HPDE6-E6E7 (cell line): ENCODE results near the gene PRH2.

Experiments
- DNase-seq: peaks from one replicate; pipeline ENCODE4 v3.0.0; 2011; ENCODE audit warnings: missing footprints; ENCODE audit errors: extremely low spot score

PRH2 gene

DNA sequence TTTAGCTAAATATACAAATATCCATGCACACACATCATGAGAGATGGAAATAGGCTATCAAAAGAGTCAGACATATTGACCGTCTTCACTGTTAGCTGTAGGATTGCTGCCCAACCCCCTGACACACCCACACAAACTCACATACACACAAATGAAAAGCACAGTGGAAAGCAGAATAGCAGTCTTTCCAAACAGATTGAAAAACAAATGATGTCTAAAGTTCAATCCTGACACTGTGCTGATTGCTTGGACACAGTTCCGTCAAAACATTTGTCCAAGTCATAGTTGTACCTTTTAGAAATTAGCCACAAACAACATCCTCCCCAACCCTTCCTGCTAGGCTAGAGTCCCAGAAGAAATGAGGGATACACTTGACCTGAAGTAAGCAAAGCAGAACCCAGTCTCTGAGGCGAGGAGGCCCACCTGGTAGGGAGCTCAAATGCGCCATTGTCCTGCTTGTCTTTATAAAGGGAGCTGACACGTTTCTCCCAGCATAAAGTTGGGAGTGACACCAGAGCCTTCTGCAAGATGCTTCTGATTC, at the start of gene PRH2:
TSS of gene PRH2 (plus strand) at position 491 of the 541 bp plus-strand sequence. CDS start at position 529, 38 bp downstream.
- no peak for DNase-seq

DNA sequence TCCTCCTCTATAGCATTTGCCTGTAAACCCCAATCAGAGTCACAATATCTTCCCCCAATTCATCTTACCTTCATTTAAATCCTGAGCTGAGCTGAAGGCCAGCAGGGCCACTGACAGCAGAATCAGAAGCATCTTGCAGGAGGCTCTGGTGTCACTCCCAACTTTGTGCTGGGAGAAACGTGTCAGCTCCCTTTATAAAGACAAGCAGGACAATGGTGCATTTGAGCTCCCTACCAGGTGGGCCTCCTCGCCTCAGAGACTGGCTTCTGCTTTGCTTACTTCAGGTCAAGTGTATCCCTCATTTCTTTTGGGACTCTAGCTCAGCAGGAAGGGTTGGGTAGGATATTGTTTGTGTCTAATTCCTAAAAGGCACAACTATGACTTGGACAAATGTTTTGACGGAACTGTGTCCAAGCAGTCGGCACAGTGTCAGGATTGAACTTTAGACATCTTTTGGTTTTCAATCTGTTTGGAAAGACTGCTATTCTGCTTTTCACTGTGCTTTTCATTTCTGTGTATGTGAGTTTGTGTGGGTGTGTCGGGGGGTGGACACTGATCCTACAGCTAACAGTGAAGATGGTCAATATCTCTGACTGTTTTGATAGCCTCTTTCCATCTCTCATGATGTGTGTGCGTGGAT, 44.8 kb upstream of the PRH2 start, which contains the start of gene PRH1:
TSS of gene PRH1 (minus strand) at position 170 of the 640 bp plus-strand sequence. CDS start at position 132, 38 bp downstream.
- DNase-seq, result no peak

DNA sequence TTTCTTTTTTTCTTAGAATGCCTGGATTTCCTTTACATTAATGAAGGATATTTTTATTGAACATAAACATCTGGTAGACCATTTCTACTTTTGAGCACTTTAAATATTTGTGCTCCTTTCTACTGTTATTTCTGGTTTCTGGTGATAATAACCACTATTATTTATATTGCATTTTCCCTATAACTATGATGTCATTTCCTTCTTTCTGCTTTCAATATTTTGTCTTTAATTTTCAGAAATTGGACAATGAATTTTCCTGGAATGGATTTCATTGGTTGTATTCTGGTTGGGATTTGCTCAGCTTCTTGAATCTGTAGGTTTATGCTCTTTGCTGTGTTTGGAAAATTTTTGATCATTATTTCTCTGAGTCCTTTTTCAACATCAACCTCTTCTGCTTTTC, 39.8 kb upstream of the PRH2 start:
- no peak for DNase-seq

DNA sequence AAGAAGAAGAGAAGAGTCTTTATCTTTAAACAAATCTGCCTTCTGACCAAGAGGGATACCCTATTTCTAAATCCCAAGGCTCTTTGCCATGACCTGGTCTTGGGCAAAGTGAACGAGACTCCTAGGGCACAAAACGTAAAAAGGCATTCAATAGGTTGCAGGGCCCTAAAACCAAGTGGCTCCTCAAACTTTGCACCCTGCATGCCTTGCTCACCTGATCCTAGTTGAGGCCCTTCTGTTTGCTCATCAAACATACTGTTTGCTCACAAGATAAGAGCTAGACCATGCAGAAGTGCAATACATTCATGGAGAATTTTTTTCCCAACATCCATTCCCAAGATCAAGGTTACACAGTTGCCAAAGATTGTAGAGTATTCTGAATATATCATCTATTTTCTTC, 37.1 kb upstream of the PRH2 start:
- DNase-seq, result no peak

DNA sequence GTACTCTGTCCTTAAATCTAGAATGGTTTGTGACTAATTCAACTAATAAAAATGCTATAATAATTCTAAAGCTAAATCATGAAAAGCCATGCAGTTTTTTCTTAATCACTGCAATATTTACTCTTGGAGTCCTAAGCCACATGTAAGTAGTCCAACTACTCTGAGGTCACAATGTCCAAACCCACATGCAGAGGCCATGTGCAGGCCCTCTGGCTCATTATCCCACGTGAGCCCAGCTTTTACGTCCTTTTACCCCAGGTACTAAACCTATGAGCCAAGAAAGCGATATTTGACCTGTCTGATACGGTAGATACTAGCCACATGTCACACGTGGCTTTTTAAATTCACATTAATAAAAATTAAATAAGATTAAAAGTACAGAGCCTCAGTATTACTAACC, 32.2 kb upstream of the PRH2 start:
- DNase-seq, result no peak

DNA sequence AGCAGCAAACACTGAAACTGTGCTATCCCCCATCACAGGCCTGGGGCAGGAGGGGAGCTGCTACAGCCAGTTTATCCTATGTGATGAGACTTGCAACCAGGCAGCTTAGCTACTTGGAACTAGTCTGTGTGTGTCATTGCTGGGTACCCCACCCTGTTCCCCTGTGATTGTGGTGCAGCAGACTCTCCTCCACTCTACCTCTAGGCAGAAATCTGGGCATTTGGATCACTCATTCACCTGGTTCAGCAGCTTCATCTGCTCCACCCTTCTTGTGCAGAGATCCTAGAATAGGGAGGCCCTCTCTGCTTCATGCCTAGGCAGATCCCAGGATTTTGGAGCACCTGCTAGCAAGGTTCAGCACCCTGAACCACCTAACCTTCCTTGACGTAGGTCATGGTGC, 28.5 kb upstream of the PRH2 start:
- no peak for DNase-seq

DNA sequence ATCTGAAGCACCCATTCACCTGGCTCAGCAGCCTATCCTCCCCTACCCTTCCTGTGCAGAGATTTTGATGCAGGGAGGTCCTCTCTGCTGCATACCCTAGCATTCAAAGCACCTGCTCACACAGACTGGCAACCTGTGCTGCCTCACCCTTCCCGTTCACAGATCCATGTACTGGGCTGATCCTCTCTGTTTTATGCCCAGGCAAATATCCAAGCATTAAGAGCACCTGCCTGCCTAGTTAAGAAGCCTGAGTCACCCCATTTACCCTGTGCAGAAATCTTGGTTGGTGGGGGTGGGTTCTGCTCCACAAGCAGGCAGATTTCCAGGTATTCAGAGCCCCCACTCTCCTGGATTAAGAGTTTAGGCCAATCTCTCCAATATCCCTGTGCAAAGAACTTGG, 28.1 kb upstream of the PRH2 start:
- no peak for DNase-seq

DNA sequence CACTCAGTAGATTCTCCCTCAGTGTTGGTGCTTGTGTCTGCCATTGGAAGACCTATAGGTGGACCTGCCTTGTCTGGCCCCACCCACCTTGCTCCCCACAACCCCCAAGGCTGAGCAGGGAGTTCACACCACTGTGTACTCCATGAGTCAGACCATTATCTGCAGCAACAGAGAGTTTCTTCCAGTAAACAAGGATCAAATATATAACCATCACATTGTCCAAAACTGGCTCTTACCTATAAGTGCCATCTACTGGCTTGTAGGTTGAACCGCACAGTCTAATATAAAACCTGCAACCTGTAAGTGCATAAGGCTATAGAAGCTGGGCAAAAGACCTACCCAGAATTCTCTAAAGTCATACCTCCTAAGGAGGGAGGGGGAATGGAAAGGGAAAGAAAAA, 27.6 kb upstream of the PRH2 start:
- DNase-seq, result no peak

DNA sequence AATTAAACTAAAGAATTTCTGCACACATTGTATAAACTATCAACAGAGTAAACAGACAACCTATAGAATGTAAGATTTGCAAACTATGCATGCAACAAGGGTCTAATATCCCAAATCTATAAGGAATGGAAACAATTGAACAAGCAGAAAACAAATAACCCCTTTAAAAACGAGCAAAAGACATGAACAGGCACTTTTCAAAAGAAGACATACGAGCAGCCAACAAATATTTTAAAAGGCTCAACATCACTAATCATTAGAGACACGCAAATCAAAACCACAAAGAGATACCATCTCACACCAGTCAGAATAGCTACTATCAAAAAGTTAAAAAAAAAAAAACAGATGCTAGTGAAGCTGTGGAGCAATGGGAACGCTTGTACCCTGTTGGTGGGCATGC, 24.4 kb upstream of the PRH2 start:
- no peak for DNase-seq

DNA sequence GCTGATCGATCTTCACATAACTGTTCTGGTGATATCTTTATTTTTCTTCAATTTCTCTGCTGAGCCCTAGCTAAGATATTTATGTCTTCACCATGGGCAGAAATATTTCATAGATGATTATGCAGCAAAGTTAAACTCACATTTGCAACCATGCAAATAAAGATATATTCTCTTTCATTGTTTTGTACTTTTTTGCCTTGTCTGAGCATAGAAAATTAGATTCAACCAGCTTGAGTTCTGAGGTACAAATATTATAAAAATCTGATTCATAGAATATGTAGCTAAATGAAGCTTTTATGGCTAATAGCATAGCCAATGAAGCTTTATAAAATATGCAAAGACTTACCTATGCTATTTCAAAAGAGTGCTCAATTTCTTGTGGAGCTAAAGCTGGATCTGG, 19.6 kb upstream of the PRH2 start, which contains the start of gene TAS2R13:
TSS of gene TAS2R13 (minus strand) at position 101 of the 400 bp plus-strand sequence. CDS start 264 bp downstream, outside the sequence.
- no peak for DNase-seq

DNA sequence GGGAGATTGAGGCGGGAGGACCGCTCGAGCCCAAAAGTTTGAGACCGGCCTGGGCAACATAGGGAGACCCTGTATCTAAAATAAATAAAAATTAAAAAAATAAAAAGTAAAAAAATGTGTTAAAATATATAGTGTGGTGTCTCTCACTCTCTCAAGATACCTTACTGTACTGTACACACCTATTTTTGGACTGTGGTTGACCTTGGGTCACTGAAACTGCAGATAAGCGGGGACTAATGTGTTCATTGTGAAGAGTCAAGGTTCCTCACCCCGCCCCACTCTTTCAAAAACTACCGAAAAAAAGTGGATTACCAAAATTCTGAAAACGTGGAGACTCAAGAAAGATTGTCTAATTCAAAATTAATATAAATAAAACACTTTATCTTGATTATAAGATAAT, 18.7 kb upstream of the PRH2 start:
- DNase-seq, result no peak

DNA sequence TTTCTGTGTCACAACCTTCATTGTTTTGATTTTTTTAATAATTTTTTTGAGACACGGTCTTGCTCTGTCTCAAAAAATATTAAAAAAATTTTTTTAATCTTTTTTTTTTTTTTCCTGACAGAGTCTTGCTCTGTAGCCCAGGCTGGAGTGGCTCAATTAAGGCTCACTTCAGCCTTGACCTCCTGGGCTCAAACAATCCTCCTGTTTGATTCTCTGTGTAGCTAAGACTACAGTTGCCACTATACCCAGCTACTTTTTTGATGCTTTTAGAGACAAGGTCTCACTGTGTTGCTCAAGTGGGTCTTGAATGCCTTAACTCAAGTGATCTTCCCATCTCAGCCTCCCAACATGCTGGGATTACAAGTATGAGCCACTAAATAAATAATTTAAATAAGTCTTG, 9.2 kb upstream of the PRH2 start:
- DNase-seq, result no peak

DNA sequence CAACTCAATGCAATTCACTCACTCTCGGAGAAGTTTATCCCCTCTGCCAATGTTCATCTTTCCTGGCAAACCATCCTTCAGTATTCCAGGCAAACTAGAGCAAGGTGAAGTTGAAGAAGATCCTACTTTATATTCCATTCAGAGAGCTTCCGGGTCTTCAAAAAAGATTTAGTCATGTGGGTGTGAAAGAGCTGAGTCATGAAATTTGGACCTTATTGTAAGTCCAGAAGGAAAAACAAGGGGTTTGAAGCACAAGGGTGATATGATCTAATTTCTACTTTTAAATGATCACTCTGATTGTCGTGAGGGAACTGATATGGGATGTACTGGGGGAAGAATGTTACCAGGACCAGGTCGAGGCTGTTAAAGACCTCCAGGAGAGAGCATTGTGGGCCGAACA, 2.8 kb upstream of the PRH2 start:
- DNase-seq, result no peak

DNA sequence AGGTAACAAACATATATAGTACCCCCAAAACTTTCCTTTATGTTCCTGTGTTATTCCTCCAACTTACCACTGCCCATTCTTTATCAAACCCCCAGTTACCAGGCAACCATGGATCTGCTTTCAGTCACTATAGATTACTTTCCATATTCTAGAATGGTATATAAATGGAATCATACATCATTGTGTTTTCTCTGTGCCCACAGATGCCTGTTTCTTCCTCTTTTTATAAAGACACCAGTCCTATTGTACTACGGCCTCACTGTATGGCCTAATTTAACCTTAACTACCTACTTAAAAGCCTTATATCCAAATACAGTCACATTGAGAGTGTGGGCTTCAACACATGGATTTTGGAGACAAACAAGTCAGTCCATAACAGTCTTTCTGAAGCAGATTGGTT, 7.5 kb downstream of the PRH2 start:
- no peak for DNase-seq

DNA sequence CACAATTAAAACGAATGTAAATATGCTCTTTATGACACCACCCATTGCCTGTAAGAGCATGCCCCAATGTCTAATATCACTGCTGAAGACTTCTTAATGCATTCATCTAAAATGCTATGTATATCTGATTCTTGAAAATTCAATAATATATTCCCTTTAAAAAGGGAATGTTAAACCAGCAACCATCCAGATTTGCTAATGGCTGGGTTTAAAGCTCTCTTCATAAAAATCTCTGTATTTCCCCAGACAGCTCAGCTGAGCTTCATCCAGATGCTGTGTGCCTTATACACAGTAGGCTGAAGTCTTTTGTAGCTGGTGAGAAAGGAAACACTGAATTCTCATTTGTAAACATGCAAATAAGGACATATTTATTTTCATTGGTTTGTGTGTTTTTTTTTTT, 10.1 kb downstream of the PRH2 start, which contains the start of gene TAS2R14:
TSS of gene TAS2R14 (minus strand) at position 101 of the 400 bp plus-strand sequence. CDS start at position 45, 56 bp downstream.
- DNase-seq, result no peak

DNA sequence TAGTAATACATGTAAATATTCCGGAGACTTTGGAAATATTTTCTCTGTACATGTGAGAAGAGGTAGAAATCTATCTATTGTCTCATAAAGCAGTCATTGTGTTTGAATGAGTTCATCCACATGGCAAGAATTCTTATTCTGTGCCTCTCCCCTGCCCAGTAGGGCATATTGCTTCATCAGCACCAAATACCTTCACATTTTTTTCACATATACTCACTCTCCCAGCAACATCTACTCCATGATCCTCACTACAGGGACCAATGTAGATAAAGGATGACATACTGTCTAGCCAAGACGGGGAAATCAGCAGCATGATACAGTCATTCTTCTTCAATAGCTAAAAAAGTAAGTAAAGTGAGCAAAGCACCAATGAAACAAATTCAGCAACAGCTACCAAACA, 11.4 kb downstream of the PRH2 start:
- DNase-seq, result peak; percentile 50

DNA sequence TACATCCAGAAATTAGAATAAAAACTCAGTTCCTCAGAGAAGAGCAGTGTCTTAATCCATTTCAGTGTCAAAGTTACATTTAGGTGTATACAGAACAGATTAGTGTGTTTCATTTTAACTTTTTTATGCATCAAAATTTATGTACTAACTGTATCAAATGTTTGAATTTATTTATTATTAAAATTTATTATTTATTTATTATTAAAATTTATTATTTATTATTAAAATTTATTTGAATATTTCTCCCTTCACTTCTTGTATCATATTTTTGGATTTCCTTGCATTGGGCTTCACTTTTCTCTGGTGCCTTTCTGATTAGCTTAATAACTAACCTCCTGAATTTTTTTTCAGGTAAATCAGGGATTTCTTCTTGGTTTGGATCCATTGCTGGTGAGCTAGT, 12.3 kb downstream of the PRH2 start:
- no peak for DNase-seq

DNA sequence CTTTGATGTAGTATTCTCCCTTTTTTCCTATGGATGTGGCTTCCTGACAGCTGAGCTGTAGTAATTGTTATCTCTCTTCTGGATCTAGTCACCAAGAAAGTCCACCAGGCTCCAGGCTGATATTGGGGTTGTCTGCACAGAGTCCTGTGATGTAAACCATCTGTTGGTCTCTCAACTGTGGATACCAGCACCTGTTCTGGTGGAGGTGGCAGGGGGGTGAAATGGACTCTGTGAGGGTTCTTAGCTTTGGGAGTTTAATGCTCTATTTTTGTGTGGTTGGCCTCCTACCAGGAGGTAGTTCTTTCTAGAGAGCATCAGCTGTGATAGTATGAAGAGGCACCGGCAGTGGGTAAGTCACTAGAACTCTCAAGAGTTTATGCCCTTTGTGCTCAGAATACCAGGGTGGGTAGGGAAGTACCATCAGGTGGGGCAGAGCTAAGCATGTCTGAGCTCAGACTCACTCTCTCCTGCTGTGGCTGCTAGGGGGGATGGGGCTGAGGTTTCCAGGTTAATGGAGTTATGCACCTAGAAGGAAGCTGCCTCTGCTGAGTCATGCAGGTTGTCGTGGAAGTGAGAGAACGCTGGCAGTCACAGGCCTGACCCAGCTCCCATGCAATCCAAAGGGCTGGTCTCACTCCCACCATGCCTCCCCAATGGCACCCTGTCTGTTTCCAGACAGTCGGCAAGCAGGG, 13.0 kb downstream of the PRH2 start:
- DNase-seq, result peak; percentile 51

DNA sequence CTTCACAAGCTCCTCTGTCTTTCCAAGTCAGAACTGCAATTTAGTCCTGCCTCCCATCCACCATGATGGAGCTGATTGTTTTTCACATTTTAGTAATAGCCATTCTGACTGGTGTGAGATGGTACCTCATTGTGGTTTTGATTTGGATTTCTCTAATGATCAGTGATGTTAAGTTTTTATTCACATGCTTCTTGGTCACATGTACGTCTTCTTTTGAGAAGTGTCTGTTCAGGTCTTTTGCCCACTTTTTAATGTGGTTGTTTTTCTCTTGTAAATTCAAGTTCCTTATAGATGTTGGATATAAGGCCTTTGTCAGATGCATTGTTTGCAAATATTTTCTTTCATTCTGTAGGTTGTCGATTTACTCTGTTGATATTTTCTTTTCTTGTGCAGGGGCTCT, 14.1 kb downstream of the PRH2 start:
- no peak for DNase-seq

DNA sequence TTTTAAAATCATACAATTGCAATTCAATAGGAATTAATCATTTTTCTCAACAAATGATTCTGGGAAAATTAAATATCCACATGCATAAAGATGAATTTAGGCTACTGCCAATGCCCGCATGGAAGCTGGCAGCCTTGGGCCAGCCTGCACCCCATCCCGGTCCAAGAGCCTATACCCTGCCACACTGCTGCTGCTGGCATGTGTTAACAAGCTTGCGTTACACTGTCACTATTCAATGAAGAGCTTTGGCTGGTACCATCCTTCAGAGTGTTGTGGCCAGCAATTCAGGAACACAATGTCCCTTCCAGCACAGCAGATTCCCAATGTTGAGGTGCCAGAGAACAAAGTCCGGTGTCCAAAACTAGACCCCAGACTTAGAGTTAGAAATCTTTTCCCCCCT, 23.6 kb downstream of the PRH2 start:
- no peak for DNase-seq

DNA sequence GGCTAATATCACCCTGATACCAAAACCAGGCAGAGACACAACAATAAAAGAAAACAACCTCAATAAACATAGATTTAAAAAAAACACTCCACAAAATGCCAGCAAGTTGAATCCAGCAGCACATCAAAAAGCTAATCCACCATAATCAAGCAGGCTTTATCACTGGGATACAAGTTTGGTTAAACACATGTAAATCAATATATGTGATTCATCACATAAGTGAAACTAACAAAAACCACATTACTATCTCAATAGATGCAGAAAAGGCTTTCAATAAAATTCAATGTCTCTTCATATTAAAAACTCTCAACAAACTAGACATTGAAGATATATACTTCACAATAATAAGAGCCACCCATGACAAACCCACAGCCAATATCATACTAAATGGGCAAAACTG, 27.0 kb downstream of the PRH2 start:
- DNase-seq, result no peak

DNA sequence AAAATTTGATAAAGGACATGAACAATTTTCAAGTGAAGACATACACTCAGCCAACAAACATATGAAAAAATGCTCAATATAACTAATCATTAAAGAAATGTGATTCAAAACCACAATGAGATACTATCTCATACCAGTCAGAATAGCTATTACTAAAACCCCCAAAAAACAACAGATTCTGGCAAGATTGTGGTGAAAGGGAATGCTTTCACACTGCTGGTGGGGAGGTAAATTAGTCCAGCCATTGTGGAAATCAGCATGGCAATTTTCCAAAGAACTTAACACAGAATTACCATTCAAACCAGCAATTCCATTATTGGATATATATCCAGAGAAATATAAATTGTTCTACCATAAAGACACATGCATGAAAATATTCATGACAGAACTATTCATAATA, 28.7 kb downstream of the PRH2 start:
- no peak for DNase-seq

DNA sequence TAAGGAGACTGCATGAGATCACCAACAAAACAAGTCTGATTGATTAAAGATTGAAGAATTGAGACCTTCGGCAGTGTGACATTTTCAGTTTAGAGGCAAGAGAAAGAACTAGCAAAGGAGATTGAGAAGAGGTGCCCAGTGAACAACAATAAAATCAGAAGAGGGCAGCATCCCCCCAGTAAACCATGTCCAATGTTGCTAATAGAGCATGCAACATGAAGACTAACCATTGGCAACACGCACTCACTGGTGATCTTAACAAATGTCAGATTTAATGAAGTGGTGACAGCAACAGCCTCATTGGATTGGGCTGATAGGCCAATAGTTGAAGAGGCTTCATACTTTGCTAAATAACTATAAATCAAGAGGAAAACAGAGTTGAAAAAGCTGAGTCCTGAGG, 30.8 kb downstream of the PRH2 start:
- no peak for DNase-seq
